Activated T-helper 1 cell treated with anti-CD3 and anti-CD28 coated beads, Interleukin-12 subunit alpha, Interleukin-12 subunit beta, Interleukin-2, Interleukin-4 antibody, amounts not matched to agents 30 ng/mL and 10 ng/mL and 1 ng/mL, durations not matched to agents 14 hours and 24 hours and 36 hours (primary cell): ENCODE measurements around the gene STX8. TPM values are rescaled to one million over a fixed set of nuclear protein-coding genes. Genes with fewer than 3 reads are reported as not detected.

ENCODE experiments used
- DNase-seq: peaks from one replicate; pipeline ENCODE4 v3.0.0; 2021; ENCODE audit warnings: low spot score
- H3K27ac Mint-ChIP-seq: one replicate; pipeline ENCODE4 v1.8.0; 2021; ENCODE audit warnings: mild to moderate bottlenecking, mixed read lengths
- H3K27me3 Mint-ChIP-seq: one replicate; pipeline ENCODE4 v1.8.0; 2022; ENCODE audit warnings: mild to moderate bottlenecking, moderate library complexity, mixed read lengths; ENCODE audit not compliant: insufficient read depth
- H3K36me3 Mint-ChIP-seq: one replicate; pipeline ENCODE4 v1.8.0; 2021; ENCODE audit warnings: low read depth, mixed read lengths
- H3K4me1 Mint-ChIP-seq: one replicate; pipeline ENCODE4 v1.8.0; 2021; ENCODE audit warnings: low read depth, mixed read lengths
- H3K4me3 Mint-ChIP-seq: one replicate; pipeline ENCODE4 v1.8.0; 2021; ENCODE audit warnings: mild to moderate bottlenecking, moderate library complexity, mixed read lengths
- H3K9me3 Mint-ChIP-seq: one replicate; pipeline ENCODE4 v1.8.0; 2021; ENCODE audit warnings: mixed read lengths
- intact Hi-C: fragments of 100-400 bp; cut with micrococcal nuclease; formaldehyde crosslinking; loops from one replicate; pipeline ENCODE4 v1.15.1; 2024
- total RNA-seq: library from RNA; stranded (reverse); gene quantifications from 2 replicates; pipeline ENCODE4 v1.2.3, GENCODE V29; 2022

STX8 gene
- total RNA-seq, 1 donor from 2014 or later, result 47.2 TPM

DNA sequence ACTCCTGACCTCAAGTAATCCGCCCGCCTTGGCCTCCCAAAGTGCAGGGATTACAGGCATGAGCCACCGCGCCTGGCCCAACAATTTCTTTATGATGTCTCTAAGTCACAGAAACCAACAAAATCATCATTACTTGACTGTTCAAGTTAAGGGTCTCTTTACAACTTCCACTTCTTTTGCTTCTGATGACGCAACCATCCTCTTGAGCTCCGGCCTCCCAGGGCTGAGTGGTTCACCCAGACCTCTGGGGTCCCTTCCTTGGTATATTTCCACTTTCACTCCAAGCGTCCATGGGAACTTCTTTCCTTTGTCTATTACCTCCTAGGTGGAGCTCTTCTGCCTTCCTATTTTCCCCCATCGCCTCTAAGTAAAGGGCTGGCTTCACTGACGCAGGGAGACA lies 300.6 kb downstream of the STX8 start:
- Mint-ChIP-seq H3K4me1 (peaks cover 18% of the 10 kb centered on the region), H3K27me3 (no peaks in the 10 kb centered on the region), H3K36me3 (no peaks in the 10 kb centered on the region), H3K4me3 (no peak overlapping the region), H3K9me3 (no peaks in the 10 kb centered on the region), H3K27ac (peak overlapping the region; percentile 25)
- intact Hi-C loops, result loop anchor here (1.0 to 5.0 kb wide), 3 partner anchors 15 to 38 kb away; no protein-coding TSS in a partner anchor
- no peak for DNase-seq

DNA sequence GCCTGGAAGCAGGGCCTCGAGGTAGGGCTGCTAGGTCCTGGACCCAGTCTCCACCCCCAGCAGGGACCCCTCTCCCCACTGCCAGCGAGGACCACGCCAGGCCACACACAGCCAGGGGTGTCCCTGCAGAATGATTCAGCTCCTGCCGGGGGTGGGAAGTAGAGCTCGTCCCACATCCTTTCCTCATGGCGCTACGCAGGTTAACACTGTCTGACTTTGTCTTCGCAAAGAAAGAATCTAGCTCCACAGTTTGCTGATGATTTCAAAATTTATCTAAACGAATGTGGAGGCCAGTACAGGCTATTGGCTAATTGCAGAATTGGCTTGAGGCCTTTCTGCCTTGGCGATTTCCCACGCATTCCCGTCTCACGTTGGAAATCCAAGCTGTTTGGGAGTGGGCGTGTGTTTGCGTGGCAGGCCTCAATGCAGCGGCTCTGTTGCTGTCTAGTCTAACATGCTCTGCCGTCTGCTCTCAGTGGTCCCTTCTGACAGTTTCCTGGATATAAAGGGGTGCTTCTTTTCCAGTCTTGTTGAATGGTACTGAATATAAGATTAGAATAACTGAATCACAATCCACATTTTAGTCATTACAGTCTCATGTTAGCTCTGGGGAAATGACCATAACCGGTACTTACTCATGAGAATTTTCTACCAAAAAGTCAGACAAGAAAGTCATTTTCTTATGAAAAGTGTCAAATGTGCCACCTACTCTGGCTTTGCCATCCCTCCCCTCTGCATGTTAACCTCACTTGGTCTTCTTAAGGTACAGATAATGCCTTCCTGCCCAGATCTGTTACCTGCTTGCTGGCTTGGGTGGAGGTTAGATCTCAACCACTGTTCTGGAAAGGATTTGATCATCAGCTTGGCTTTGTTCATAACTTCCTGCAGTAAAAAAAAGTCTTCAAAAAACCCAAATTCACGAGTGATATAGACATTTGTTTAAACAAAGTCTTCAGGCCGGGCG lies 301.9 kb downstream of the STX8 start:
- no peaks in the 10 kb centered on the region for H3K27me3 Mint-ChIP-seq
- H3K9me3 Mint-ChIP-seq, result no peaks in the 10 kb centered on the region
- no peaks in the 10 kb centered on the region for H3K36me3 Mint-ChIP-seq
- H3K4me3 Mint-ChIP-seq, result peak overlapping the region; percentile 17
- H3K27ac Mint-ChIP-seq, result peak overlapping the region; percentile 77
- intact Hi-C loops, result loop anchor here (1.0 to 5.0 kb wide), 3 partner anchors 17 to 36 kb away; no protein-coding TSS in a partner anchor
- peaks cover 18% of the 10 kb centered on the region for H3K4me1 Mint-ChIP-seq
- DNase-seq, result no peak

DNA sequence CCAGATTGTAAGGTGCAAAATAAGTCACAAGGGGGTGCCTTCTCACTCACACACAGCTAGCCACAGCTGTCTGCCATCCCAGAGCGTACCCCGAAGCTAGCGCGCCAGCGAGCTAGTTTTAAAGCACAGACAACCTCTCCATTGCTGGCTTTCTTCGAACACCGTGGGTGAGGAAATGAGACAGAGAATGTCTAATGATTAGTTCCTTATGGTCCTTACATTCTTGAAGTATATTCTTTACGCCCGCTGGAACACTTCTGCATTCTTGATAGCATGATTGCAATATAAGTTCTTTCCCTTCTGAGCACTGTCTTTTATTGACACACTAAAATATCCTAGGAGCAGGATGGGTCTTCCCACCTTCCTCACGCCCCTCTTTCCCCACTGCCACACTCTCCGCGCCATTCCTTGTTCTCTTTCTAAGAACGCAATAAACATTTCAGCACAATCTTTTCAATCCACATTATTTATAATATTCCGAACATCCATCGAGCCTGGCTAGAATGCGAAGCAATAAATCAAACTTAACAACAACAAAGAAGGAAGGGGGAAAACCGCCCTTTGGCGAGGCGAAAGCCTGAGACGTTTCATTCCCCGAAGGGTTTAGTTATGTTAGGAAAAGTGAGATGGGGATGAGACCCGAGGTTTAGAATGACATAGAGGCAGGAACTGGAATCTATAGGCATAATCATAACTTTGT lies 303.0 kb downstream of the STX8 start:
- Mint-ChIP-seq H3K9me3 (no peaks in the 10 kb centered on the region), H3K27me3 (no peaks in the 10 kb centered on the region), H3K27ac (no peak overlapping the region), H3K4me3 (no peak overlapping the region), H3K36me3 (no peaks in the 10 kb centered on the region), H3K4me1 (peaks cover 18% of the 10 kb centered on the region)
- no peak for DNase-seq
- intact Hi-C loops, result loop anchor here (5.0 kb wide), 1 partner anchor 35 kb away; no protein-coding TSS in a partner anchor

GRCh38 chr17:9271989-9272388 lies 303.6 kb downstream of the STX8 start:
- H3K36me3 Mint-ChIP-seq, result no peaks in the 10 kb centered on the region
- H3K9me3 Mint-ChIP-seq, result no peaks in the 10 kb centered on the region
- H3K27ac Mint-ChIP-seq, result no peak overlapping the region
- DNase-seq, result no peak
- H3K4me1 Mint-ChIP-seq, result peaks cover 18% of the 10 kb centered on the region
- no peak overlapping the region for H3K4me3 Mint-ChIP-seq
- no peaks in the 10 kb centered on the region for H3K27me3 Mint-ChIP-seq
- intact Hi-C loops, result loop anchor here (5.0 kb wide), 1 partner anchor 35 kb away; no protein-coding TSS in a partner anchor

DNA sequence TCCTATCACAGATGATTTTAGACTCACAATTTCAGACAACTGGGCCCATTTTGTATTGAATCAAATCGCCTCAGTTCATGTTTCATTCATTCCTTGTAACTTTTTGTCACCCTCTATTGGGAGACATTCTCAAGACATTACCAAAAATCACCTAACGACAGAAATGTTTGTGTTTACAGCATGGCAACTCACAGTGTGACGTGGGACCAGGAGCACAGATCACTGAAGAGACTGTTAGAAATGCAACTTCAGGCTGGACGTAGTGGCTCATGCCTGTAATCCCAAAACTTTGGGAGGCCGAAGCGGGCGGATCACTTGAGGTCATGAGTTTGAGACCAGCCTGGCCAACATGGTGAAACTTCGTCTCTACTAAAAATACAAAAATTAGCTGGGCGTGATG lies 304.7 kb downstream of the STX8 start:
- no peak for DNase-seq
- no peak overlapping the region for H3K4me3 Mint-ChIP-seq
- H3K27ac Mint-ChIP-seq, result no peak overlapping the region
- no peaks in the 10 kb centered on the region for H3K27me3 Mint-ChIP-seq
- intact Hi-C loops, result loop anchor here (5.0 kb wide), 1 partner anchor 34 kb away; no protein-coding TSS in a partner anchor
- H3K36me3 Mint-ChIP-seq, result no peaks in the 10 kb centered on the region
- H3K4me1 Mint-ChIP-seq, result peaks cover 18% of the 10 kb centered on the region
- H3K9me3 Mint-ChIP-seq, result no peaks in the 10 kb centered on the region

GRCh38 chr17:9269350-9270035 lies 306.1 kb downstream of the STX8 start:
- DNase-seq, result no peak
- intact Hi-C loops, result loop anchor here (5.0 kb wide), 1 partner anchor 32 kb away; no protein-coding TSS in a partner anchor
- Mint-ChIP-seq H3K4me1 (peaks cover 18% of the 10 kb centered on the region), H3K4me3 (no peak overlapping the region), H3K9me3 (no peaks in the 10 kb centered on the region), H3K27me3 (no peaks in the 10 kb centered on the region), H3K36me3 (no peaks in the 10 kb centered on the region), H3K27ac (no peak overlapping the region)

DNA sequence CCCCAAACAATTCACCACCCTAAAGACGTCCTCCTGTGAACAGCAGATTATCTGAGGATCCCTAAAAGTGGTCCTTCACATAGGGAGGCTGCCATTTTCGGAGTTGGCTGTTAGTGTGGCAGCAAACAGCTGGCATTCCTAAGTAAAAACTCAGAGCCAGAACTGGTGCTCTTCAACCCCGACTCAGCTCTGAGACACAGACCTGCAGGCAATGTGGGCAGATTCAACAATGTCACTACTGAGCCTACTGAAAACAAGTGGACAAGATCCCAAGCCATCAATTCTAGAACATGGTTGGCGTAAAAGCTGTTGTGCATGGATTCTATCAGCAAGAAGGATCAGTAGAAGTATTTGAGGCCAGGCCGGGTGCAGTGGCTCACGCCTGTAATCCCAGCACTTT lies 307.1 kb downstream of the STX8 start:
- Mint-ChIP-seq H3K4me1 (peaks cover 10% of the 10 kb centered on the region), H3K4me3 (no peak overlapping the region), H3K27ac (no peak overlapping the region), H3K27me3 (no peaks in the 10 kb centered on the region), H3K9me3 (peaks cover 6% of the 10 kb centered on the region), H3K36me3 (no peaks in the 10 kb centered on the region)
- no peak for DNase-seq
- intact Hi-C loops, result no loop called here

- H3K27ac Mint-ChIP-seq, result no peak overlapping the region
- no peak for DNase-seq
- no peak overlapping the region for H3K4me3 Mint-ChIP-seq
- intact Hi-C loops, result no loop called here
- H3K4me1 Mint-ChIP-seq, result no peaks in the 10 kb centered on the region
- no peaks in the 10 kb centered on the region for H3K27me3 Mint-ChIP-seq
- H3K36me3 Mint-ChIP-seq, result no peaks in the 10 kb centered on the region
- H3K9me3 Mint-ChIP-seq, result peaks cover 7% of the 10 kb centered on the region
Measured at GRCh38 chr17:9266697-9267117, 308.9 kb downstream of the STX8 start.

DNA sequence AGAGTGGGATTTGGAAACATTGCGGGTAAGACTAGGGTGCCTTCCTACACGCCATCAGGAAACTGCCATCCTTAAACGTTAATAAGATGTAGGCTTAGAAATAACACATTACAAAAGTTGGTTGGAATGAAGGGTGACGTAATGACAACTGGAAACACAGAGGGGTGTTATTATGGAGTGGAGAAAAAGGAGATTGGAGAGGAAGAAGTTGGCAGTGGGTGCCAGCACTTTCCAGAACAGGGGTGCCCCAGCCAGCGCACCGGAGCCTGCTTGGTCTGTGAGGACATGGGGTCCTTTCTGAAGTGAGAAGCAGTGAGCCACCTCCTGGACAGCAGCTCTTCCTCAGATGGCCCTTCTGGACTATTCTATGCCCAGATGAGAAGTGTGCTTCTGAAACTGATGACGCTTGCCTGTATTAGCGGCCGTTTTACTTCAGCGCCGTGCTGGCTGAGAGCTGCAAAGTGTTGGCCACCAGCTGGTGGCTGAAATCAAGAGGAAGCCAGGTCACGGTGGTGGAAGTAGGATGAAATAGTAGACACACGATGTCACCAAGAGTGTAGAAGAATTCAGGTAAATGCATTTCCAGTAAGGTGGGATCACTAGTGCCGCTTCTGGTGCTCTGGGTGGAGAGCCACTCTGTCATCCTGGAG lies 309.5 kb downstream of the STX8 start:
- Mint-ChIP-seq H3K4me3 (no peak overlapping the region), H3K27ac (no peak overlapping the region), H3K4me1 (no peaks in the 10 kb centered on the region)

DNA sequence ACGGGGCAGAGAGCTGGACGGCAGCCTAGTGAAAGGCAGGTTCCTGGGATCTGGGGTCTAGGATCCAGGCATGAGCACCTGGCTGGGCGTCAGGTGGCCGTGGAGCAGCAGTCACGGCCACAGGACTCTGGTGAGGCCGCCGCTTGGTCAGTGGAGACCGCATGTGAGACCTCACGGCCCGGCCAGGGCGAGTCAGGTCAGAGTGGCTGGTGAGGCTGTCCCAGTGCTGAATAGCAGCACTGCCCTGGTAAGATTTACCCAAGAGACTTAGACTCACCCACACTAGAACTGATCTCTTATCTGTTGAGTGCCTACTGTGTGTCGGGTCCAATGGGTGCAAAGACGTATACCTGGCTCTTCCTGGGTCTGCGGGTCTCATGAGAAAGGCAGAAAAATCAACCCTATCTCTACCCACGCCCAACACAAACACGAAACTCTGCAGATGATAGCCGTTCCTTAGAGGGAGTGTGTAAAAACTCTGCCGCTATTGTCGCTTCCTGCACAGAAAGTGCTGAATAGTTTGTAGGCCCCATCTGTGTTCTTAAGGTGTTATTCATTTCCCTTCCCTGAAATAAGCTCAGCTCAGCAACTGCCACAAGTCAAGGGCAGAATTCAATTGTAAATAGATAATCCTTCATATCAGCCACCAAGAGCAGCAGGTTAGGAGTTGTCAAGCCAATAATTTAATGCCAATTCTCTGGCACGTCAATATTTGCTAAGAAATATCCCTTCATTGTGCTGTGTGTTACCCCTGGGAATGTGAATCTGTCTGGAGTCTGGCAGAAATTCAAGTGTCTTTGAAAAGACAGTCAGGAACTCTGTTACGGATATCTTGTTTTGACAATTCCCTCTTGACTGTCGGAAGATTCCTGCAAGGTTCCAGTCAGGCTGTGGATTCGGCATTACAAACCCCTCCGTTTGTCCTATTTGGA lies 314.3 kb downstream of the STX8 start:
- DNase-seq, result no peak
- intact Hi-C loops, result no loop called here
- peak overlapping the region; percentile 44 for H3K27ac Mint-ChIP-seq
- peaks cover 1% of the 10 kb centered on the region for H3K27me3 Mint-ChIP-seq
- H3K36me3 Mint-ChIP-seq, result peaks cover 2% of the 10 kb centered on the region
- H3K9me3 Mint-ChIP-seq, result peaks cover 7% of the 10 kb centered on the region
- no peak overlapping the region for H3K4me3 Mint-ChIP-seq
- no peaks in the 10 kb centered on the region for H3K4me1 Mint-ChIP-seq

More for the DNA sequence above, 309.5 kb downstream of the STX8 start:
- intact Hi-C loops, result no loop called here
- Mint-ChIP-seq H3K27me3 (no peaks in the 10 kb centered on the region), H3K36me3 (no peaks in the 10 kb centered on the region), H3K9me3 (peaks cover 7% of the 10 kb centered on the region)
- DNase-seq, result no peak

DNA sequence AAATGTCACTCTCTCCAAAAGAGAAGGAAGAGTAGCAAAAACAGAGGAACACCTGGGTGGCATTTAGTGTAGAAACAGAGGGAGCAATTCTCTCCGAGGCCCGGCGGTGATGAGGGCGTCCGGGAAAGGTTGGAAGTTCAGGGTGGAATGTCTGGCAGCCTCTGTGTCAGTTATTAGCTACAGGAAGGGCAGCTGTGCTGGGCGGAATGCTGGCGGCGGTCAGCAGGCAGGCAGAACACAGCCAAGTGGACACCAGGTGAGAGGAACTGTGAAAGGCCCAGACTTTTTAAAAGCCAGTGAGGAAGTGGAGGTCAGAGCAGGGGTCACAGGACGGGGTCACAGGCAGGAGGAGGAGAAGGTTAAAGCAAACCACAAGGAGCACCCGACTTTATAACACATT lies 316.2 kb downstream of the STX8 start:
- Mint-ChIP-seq H3K36me3 (peaks cover 2% of the 10 kb centered on the region), H3K27me3 (peaks cover 1% of the 10 kb centered on the region), H3K27ac (no peak overlapping the region), H3K4me3 (no peak overlapping the region), H3K4me1 (no peaks in the 10 kb centered on the region), H3K9me3 (peaks cover 7% of the 10 kb centered on the region)
- intact Hi-C loops, result no loop called here
- no peak for DNase-seq
